HG03060 (cell line): ENCODE results near the gene ANKRD33B.
"Not testable (repeated sequence)": the region's sequence is repeated elsewhere in the genome, so short reads cannot be mapped to it uniquely, and the experiment has no call there.

Source experiments
- ATAC-seq: cut with Tn5 transposase; IDR thresholded peaks from one replicate; pipeline ENCODE4 v1.9.1; 2021; ENCODE audit warnings: low read depth, moderate number of reproducible peaks; ENCODE audit not compliant: unreplicated experiment

The ANKRD33B gene

GRCh38 chr5:10653043-10653442 is 89.2 kb downstream of the ANKRD33B start:
- no peak for ATAC-seq

- ATAC-seq, result no peak
Observed at GRCh38 chr5:10653751-10654400, 90.0 kb downstream of the ANKRD33B start.

- ATAC-seq, result no peak
Observed at GRCh38 chr5:10654566-10654965, 90.7 kb downstream of the ANKRD33B start.

- peak; percentile 93 for ATAC-seq
Observed at GRCh38 chr5:10655161-10655971, 91.5 kb downstream of the ANKRD33B start.

GRCh38 chr5:10655972-10656830 is 92.3 kb downstream of the ANKRD33B start:
- ATAC-seq, result no peak

GRCh38 chr5:10658265-10658664 is 94.4 kb downstream of the ANKRD33B start:
- no peak for ATAC-seq

GRCh38 chr5:10660135-10660534 is 96.3 kb downstream of the ANKRD33B start:
- no peak for ATAC-seq

GRCh38 chr5:10660720-10661387 is 97.0 kb downstream of the ANKRD33B start:
- ATAC-seq, result no peak

- no peak for ATAC-seq
Observed at GRCh38 chr5:10661401-10661800, 97.5 kb downstream of the ANKRD33B start.

- ATAC-seq, result no peak
Observed at GRCh38 chr5:10662083-10662482, 98.2 kb downstream of the ANKRD33B start.

GRCh38 chr5:10662661-10663488 is 99.0 kb downstream of the ANKRD33B start:
- no peak for ATAC-seq

- no peak for ATAC-seq
Observed at GRCh38 chr5:10663489-10664179, 99.8 kb downstream of the ANKRD33B start.

- not testable (repeated sequence) for ATAC-seq
Observed at GRCh38 chr5:10664180-10664769, 100.4 kb downstream of the ANKRD33B start.

GRCh38 chr5:10665799-10666198 is 101.9 kb downstream of the ANKRD33B start:
- no peak for ATAC-seq

GRCh38 chr5:10666531-10667299 is 102.8 kb downstream of the ANKRD33B start:
- no peak for ATAC-seq

GRCh38 chr5:10667431-10668057 is 103.7 kb downstream of the ANKRD33B start:
- no peak for ATAC-seq

- ATAC-seq, result no peak
Observed at GRCh38 chr5:10668697-10669096, 104.8 kb downstream of the ANKRD33B start.
